ENCODE measurements around the gene GPC1. TPM values are rescaled to one million over a fixed set of nuclear protein-coding genes. Genes with fewer than 3 reads are reported as not detected.

Gene GPC1
- total and polyA plus RNA-seq, 2 of the 4 experiments (the other 2 are of a cell fraction): 16.0 to 211 TPM

DNA sequence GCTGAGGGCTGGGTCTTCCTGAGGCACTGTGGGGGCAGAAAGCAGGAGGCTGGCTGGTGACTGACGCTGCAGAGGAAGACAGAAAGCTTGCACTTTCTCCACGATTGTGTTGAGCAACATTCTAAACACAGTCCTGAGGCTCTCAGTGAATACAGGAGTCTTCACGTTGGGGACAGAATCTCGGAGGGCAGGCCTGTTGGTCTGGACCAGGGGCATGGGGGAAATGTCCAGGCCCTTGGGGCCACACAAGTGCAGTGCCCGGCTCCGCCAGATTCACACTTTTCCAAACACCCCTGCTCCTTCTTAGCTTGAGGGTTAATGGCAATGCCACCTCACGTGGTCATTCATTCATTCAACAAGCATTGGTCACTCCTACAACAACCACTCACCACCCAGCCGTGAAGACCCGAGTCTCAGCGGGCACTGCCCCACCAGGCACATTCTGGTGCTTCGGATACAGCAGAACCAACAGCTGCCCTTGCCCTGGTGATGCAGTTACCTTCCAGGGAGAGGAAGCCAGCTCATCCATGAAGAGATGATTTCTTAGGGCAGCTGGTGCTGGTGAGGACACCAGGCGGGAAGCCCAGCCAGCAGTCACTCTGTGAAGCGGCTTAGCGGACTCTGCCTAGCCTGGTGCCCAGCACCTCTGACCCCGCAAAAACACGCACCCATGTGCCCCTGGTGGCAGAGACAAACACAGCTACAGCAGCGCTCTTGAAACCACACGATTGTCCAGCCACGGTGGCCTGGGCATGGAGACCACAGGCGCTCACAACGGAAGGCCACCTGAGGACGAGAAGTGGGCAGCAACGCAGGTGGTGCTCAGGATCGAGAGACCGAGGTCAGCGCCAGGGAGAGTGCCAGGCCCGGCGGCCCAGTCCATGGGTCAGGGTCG, 10.9 kb upstream of the GPC1 start:
- TF ChIP-seq SMC3 (IDR thresholded peaks at IDR 0.05; ENCODE audit: low read depth, low read length) (no peak), CTCF (conservative IDR thresholded peaks at IDR 0.05; ENCODE audit: low read depth, low read length) (no peak), CHD1 (IDR thresholded peaks at IDR 0.05; ENCODE audit: low read depth, low read length) (no peak), NFE2L2 (IDR thresholded peaks at IDR 0.05; ENCODE audit: low read depth, low read length) (no peak), MAZ (IDR thresholded peaks at IDR 0.05; ENCODE audit: borderline replicate concordance, low read depth, low read length) (no peak), MAFK (IDR thresholded peaks at IDR 0.05; ENCODE audit: low read depth, low read length) (no peak), RFX5 (IDR thresholded peaks at IDR 0.05; ENCODE audit: low read depth, low read length) (no peak), CEBPB (IDR thresholded peaks at IDR 0.05; ENCODE audit: low read depth, low read length) (no peak)
- Histone ChIP-seq H3K9me3 (ENCODE audit: control insufficient read depth, insufficient read depth, low read length) (peaks cover 11% of the 10 kb centered on the region), H4K5ac (ENCODE audit: low read depth, low read length) (no peak overlapping the region), H3K4ac (ENCODE audit: low read depth, low read length) (no peak overlapping the region), H3K56ac (ENCODE audit: extremely low read depth, insufficient read depth, low read length) (no peak overlapping the region), H4K20me1 (ENCODE audit: insufficient read depth, low read length) (no peaks in the 10 kb centered on the region), H3K79me1 (ENCODE audit: low read depth in 1 of 2, low read length in 2 of 2) (no peaks in the 10 kb centered on the region), H2BK5ac (ENCODE audit: low read depth, low read length, poor library complexity, severe bottlenecking) (no peak overlapping the region), H2AK5ac (ENCODE audit: low read depth, low read length) (no peak overlapping the region), H3K36me3 (ENCODE audit: control insufficient read depth, insufficient read depth, low read length) (no peaks in the 10 kb centered on the region), H3K4me3 (ENCODE audit: insufficient read depth, low read depth, low read length) (no peak overlapping the region), H2AK9ac (replicated peaks; ENCODE audit: low read depth, low read length, poor library complexity) (no peak overlapping the region), H3K18ac (ENCODE audit: low read depth, low read length) (no peak overlapping the region), H2BK20ac (ENCODE audit: low read depth, low read length) (no peak overlapping the region), H3K14ac (replicated peaks; ENCODE audit: low read depth, low read length) (no peak overlapping the region), H3K4me1 (ENCODE audit: control insufficient read depth, insufficient read depth, low read length) (peaks cover 2% of the 10 kb centered on the region; the same call in 1 of the 2 replicates), H3K27ac (ENCODE audit: insufficient read depth, low read length) (no peak overlapping the region), H2BK120ac (ENCODE audit: low read depth, low read length) (no peak overlapping the region), H2AFZ (replicated peaks; ENCODE audit: low read length, poor library complexity) (no peak overlapping the region), H4K91ac (ENCODE audit: insufficient read depth, low read depth, low read length) (no peak overlapping the region), H3K23ac (ENCODE audit: low read depth, low read length) (no peak overlapping the region), H2BK15ac (ENCODE audit: low read depth, low read length) (no peak overlapping the region), H3K27me3 (ENCODE audit: control insufficient read depth, insufficient read depth, low read length) (no peaks in the 10 kb centered on the region), H3K9me1 (ENCODE audit: insufficient read depth, low read length) (no peaks in the 10 kb centered on the region), H4K8ac (ENCODE audit: low read depth in 2 of 2, low read length in 2 of 2) (no peak overlapping the region), H3K9ac (ENCODE audit: low read depth, low read length) (no peak overlapping the region), H3K4me2 (ENCODE audit: low read depth, low read length) (no peak overlapping the region)
- BruUV-seq (replicated peaks): no TSS peak
- intact Hi-C loops (cut with micrococcal nuclease): no loop called here
- DNase-seq (no peak), ATAC-seq (ENCODE audit: low read depth) (no peak)
- POLR2A ChIA-PET (ENCODE audit: unreplicated experiment): no interaction called here
- WGBS, 2 experiments (ENCODE audit: extremely low coverage in 2 of 2, insufficient read length in 1 of 2): 76% methylated on average over 15 of the region's 29 CpGs; no CpG with 5 or more reads in 1 of the 2 experiments
- CTCF ChIA-PET: interaction anchor here (1.3 kb wide), 1 partner anchor 10 kb away, joined by 3 read pairs; no protein-coding TSS in a partner anchor
- in situ Hi-C loops (cut with MboI; ENCODE audit: low sequenced_read_pairs): no loop called here
- dilution Hi-C loops (cut with HindIII; ENCODE audit: low sequenced_read_pairs, unreplicated experiment): no loop called here
